Neuron (in vitro differentiated cells): ENCODE results near the gene TEX13B.
"Not testable (repeated sequence)": the region's sequence is repeated elsewhere in the genome, so short reads cannot be mapped to it uniquely, and the experiment has no call there.

ENCODE experiments used
- H2AFZ ChIP-seq: one replicate; pipeline ENCODE4 v1.6.1; 2013; ENCODE audit warnings: low read depth, mild to moderate bottlenecking, inconsistent platforms, low read length, moderate library complexity
- H3K27me3 ChIP-seq: one replicate; pipeline ENCODE4 v1.6.1; 2013; ENCODE audit warnings: low read length; ENCODE audit not compliant: insufficient read depth
- H3K36me3 ChIP-seq: one replicate; pipeline ENCODE4 v1.6.1; 2013; ENCODE audit warnings: low read length; ENCODE audit not compliant: insufficient read depth
- H3K4me1 ChIP-seq: one replicate; pipeline ENCODE4 v1.6.1; 2013; ENCODE audit warnings: low read length; ENCODE audit not compliant: insufficient read depth
- H3K4me3 ChIP-seq: 2 replicates; pipeline ENCODE4 v1.5.1; 2013; ENCODE audit warnings: mild to moderate bottlenecking, low read length, moderate library complexity
- H3K9me3 ChIP-seq: one replicate; pipeline ENCODE4 v1.6.1; 2013; ENCODE audit warnings: low read length

The TEX13B gene

GRCh38 chrX:107985033-107985432 is 2.9 kb upstream of the TEX13B start:
- no peaks in the 10 kb centered on the region for H3K36me3 ChIP-seq
- no peaks in the 10 kb centered on the region for H3K9me3 ChIP-seq
- no peak overlapping the region for H2AFZ ChIP-seq
- no peak overlapping the region for H3K4me3 ChIP-seq
- peaks cover 3% of the 10 kb centered on the region for H3K27me3 ChIP-seq
- no peaks in the 10 kb centered on the region for H3K4me1 ChIP-seq

GRCh38 chrX:107979534-107979933 is 2.6 kb downstream of the TEX13B start:
- H3K27me3 ChIP-seq: peaks cover 3% of the 10 kb centered on the region
- no peak overlapping the region for H2AFZ ChIP-seq
- H3K4me3 ChIP-seq: no peak overlapping the region
- no peaks in the 10 kb centered on the region for H3K36me3 ChIP-seq
- no peaks in the 10 kb centered on the region for H3K9me3 ChIP-seq
- H3K4me1 ChIP-seq: no peaks in the 10 kb centered on the region

GRCh38 chrX:107978707-107979307 is 3.4 kb downstream of the TEX13B start:
- H2AFZ ChIP-seq: no peak overlapping the region

GRCh38 chrX:107978071-107978470 is 4.1 kb downstream of the TEX13B start:
- H3K4me3 ChIP-seq: no peak overlapping the region
- H3K36me3 ChIP-seq: no peaks in the 10 kb centered on the region
- H3K4me1 ChIP-seq: no peaks in the 10 kb centered on the region
- peaks cover 3% of the 10 kb centered on the region for H3K27me3 ChIP-seq
- no peak overlapping the region for H2AFZ ChIP-seq
- no peaks in the 10 kb centered on the region for H3K9me3 ChIP-seq

More at GRCh38 chrX:107978707-107979307, 3.4 kb downstream of the TEX13B start:
- Histone ChIP-seq H3K4me1 (no peaks in the 10 kb centered on the region), H3K9me3 (no peaks in the 10 kb centered on the region), H3K36me3 (no peaks in the 10 kb centered on the region), H3K4me3 (no peak overlapping the region), H3K27me3 (peaks cover 3% of the 10 kb centered on the region)

- no peaks in the 10 kb centered on the region for H3K9me3 ChIP-seq
- H3K4me3 ChIP-seq: no peak overlapping the region
- no peaks in the 10 kb centered on the region for H3K36me3 ChIP-seq
- no peaks in the 10 kb centered on the region for H3K4me1 ChIP-seq
- no peak overlapping the region for H2AFZ ChIP-seq
- H3K27me3 ChIP-seq: no peaks in the 10 kb centered on the region
These were observed 10.5 kb downstream of the TEX13B start for GRCh38 chrX:107971636-107972035.

- Histone ChIP-seq H3K36me3 (no peaks in the 10 kb centered on the region), H2AFZ (no peak overlapping the region), H3K4me1 (no peaks in the 10 kb centered on the region), H3K9me3 (no peaks in the 10 kb centered on the region), H3K4me3 (no peak overlapping the region), H3K27me3 (no peaks in the 10 kb centered on the region)
These were observed 12.1 kb downstream of the TEX13B start for GRCh38 chrX:107970073-107970472.

- Histone ChIP-seq H3K4me1 (no peaks in the 10 kb centered on the region), H2AFZ (no peak overlapping the region), H3K9me3 (no peaks in the 10 kb centered on the region), H3K4me3 (no peak overlapping the region), H3K36me3 (no peaks in the 10 kb centered on the region), H3K27me3 (no peaks in the 10 kb centered on the region)
These were observed 13.5 kb downstream of the TEX13B start for GRCh38 chrX:107968623-107969022.

- H3K36me3 ChIP-seq, H3K9me3 ChIP-seq, H3K4me3 ChIP-seq, H3K27me3 ChIP-seq, H3K4me1 ChIP-seq, H2AFZ ChIP-seq: not testable (repeated sequence)
These were observed 26.8 kb downstream of the TEX13B start for GRCh38 chrX:107955337-107955736.

GRCh38 chrX:107940095-107940494 is 42.1 kb downstream of the TEX13B start:
- no peaks in the 10 kb centered on the region for H3K36me3 ChIP-seq
- no peak overlapping the region for H3K4me3 ChIP-seq
- H3K27me3 ChIP-seq: peaks cover 7% of the 10 kb centered on the region
- no peaks in the 10 kb centered on the region for H3K4me1 ChIP-seq
- H2AFZ ChIP-seq: no peak overlapping the region
- no peaks in the 10 kb centered on the region for H3K9me3 ChIP-seq

GRCh38 chrX:107936434-107936730 is 45.8 kb downstream of the TEX13B start:
- Histone ChIP-seq H3K36me3 (no peaks in the 10 kb centered on the region), H3K4me1 (no peaks in the 10 kb centered on the region), H3K9me3 (no peaks in the 10 kb centered on the region), H3K4me3 (no peak overlapping the region), H2AFZ (no peak overlapping the region), H3K27me3 (peaks cover 7% of the 10 kb centered on the region)

- Histone ChIP-seq H3K4me1 (no peaks in the 10 kb centered on the region), H3K36me3 (no peaks in the 10 kb centered on the region), H2AFZ (no peak overlapping the region), H3K4me3 (no peak overlapping the region), H3K27me3 (peaks cover 7% of the 10 kb centered on the region), H3K9me3 (no peaks in the 10 kb centered on the region)
These were observed 46.3 kb downstream of the TEX13B start for GRCh38 chrX:107935664-107936433.

- Histone ChIP-seq H3K4me1 (no peaks in the 10 kb centered on the region), H3K27me3 (peaks cover 7% of the 10 kb centered on the region), H2AFZ (no peak overlapping the region), H3K9me3 (no peaks in the 10 kb centered on the region), H3K4me3 (no peak overlapping the region), H3K36me3 (no peaks in the 10 kb centered on the region)
These were observed 47.0 kb downstream of the TEX13B start for GRCh38 chrX:107935200-107935599.

- no peaks in the 10 kb centered on the region for H3K9me3 ChIP-seq
- no peak overlapping the region for H2AFZ ChIP-seq
- H3K27me3 ChIP-seq: peaks cover 9% of the 10 kb centered on the region
- no peaks in the 10 kb centered on the region for H3K36me3 ChIP-seq
- H3K4me3 ChIP-seq: no peak overlapping the region
- no peaks in the 10 kb centered on the region for H3K4me1 ChIP-seq
These were observed 47.9 kb downstream of the TEX13B start for GRCh38 chrX:107934262-107934661.
